Ovary (tissue), 3 donors: ENCODE results near the gene DOC2B.

ENCODE experiments used
- CTCF ChIP-seq, 3 donors: fragments of 450-650 bp in 2 of 3; fragments of 200-600 bp in 1 of 3; IDR thresholded peaks; one replicate each; pipeline versions ENCODE4 v1.5.1 to v1.8.0; 2016 to 2022; ENCODE audit warnings: antibody characterized with exemption in 3 of 3, mild to moderate bottlenecking in 1 of 3
- POLR2A ChIP-seq: fragments of 450-650 bp; IDR thresholded peaks from one replicate; pipeline ENCODE4 v1.6.1; 2017; ENCODE audit warnings: antibody characterized with exemption, mild to moderate bottlenecking, moderate library complexity
- donor health status: DM: no; HTN: no; CAD: no.

- no peak for TF ChIP-seq CTCF (IDR thresholded peaks at IDR 0.05)
- TF ChIP-seq POLR2A: no peak
Measured at GRCh38 chr17:163514-164098, 17.8 kb downstream of the DOC2B start.
